AG08396 (cell line): ENCODE measurements around the gene HNRNPM.
A peak's percentile ranks its signal among the peaks of the same experiment; 100 is the strongest.
"Not testable (repeated sequence)": the region's sequence is repeated elsewhere in the genome, so short reads cannot be mapped to it uniquely, and the experiment has no call there.

Experiments
- DNase-seq: peaks from one replicate; pipeline ENCODE4 v3.0.0; 2012; ENCODE audit warnings: low spot score, mixed read lengths

The HNRNPM gene

DNA sequence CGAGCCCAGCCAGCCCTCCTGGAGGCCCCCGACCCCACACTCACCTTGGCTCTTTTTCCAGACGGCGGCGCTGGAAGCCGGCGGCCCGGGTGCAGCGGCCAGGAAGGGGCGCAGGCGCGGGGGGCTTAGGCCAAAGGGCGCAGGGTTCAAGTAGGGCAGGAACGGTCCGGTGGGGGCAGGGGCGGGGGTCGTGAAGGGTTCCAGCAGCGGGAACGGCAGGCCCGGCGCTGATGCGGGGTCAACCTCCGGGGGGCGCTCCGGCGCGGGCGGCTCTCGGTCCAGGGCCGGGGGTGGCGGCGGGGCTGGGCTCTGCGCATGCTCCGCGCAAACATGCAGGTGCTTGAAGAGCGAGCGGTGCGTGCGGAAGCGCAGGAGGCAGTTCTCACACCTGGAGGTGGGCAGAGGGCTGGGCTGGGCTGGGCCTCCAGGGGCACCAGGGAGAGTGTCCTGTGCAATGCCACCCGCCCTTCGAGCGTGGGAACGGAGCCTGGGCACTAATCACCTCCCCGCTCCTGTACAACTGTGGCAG lies 66.9 kb downstream of the HNRNPM start:
- no peak for DNase-seq

GRCh38 chr19:8512115-8512967 lies 67.6 kb downstream of the HNRNPM start:
- peak; percentile 50 for DNase-seq

DNA sequence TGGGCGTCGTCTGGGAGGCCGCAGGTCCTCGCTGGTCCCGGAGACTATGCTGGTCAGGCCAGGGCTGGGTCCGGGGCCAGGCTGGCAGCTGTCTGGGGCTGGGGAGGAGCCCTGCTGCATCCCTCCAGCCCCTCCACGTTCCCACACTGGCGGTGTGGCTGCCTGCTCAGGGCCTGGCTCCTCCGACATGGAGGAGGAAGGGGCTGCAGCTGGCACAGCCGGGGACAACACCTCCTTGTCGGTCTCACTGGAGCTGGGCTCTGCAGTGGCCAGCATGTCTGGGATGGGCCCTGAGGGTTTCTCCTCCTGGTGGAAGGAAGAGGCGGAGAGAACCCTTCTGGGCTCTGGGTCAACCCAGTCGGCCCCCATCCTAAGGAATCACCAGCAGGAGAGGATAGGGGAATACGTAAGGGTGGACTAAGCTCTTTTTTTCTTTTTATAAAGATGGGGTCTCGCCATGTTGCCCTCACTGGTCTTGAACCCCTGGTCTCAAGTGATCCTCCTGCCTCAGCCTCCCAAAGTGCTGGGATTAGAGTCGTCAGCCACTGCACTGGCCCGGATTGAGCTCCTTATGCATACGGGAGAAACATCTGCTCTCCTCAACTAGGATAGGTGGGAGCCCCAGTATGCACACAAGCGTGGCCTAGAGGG lies 68.4 kb downstream of the HNRNPM start:
- DNase-seq = no peak

DNA sequence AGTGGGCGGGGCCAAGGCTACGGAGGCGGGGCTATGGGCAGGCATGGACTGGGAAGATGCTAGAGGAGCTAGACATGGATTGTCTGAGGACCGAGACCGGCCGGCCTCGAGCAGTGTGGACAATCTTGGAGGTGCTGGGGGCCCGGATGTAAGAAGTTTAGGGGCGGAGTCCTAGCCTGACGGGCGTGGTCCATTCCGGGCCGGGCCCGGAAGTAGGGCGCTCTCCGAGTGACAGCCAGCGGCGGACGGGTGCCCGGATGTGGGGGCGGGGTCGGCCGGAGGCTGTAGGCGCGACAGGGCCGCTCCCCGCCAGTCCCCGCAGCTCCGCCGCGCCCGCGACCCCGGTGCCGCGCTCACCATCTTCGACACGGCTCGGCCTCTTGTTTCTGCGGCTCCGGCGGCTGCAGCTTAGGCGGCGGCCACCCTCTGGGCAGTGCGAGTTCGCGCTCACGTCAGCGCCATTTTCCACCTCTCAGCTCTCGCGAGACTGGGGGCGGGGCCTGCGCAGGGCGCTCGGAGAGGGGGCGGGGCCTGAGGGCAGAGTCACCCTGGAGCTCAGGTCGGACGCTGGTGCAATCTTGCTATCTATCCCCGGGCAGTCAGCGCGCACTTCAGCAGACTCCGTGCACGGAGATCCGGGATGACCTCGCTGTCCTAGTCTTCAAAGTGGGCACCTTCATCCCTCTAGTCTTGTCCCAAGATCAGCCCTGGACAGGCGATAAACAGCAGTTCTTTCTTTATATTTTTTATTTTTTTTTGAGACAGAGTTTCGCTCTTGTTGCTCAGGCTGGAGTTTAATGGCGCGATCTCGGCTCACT lies 69.1 kb downstream of the HNRNPM start, which contains the start of gene ZNF414:
Gene ZNF414 (minus strand): TSS at position 481 of the 818 bp plus-strand sequence. CDS start 121 bp downstream, at position 360.
- peak; percentile 99 for DNase-seq

GRCh38 chr19:8514505-8515009 lies 69.8 kb downstream of the HNRNPM start:
- not testable (repeated sequence) for DNase-seq

DNA sequence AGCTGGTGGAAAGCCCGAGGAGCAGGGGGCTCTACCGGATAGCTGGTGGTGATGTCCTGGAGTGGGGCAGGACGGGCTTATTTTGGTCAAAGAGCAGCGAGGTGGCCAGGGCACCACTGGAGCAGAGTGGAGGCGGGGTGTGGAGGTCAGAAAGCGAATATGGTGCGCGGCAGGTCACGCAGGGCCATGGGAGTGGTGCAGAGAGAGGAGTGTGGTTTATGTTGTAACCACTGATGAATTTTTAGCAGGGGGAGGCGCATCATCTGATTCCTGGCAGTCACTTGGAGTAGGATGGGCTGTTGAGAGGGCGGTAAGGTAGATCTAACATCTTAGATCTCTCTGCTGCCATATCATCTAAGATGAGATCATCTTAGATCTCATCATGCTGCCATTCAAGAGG lies 70.5 kb downstream of the HNRNPM start:
- no peak for DNase-seq

GRCh38 chr19:8517551-8518442 lies 73.0 kb downstream of the HNRNPM start:
- no peak for DNase-seq

DNA sequence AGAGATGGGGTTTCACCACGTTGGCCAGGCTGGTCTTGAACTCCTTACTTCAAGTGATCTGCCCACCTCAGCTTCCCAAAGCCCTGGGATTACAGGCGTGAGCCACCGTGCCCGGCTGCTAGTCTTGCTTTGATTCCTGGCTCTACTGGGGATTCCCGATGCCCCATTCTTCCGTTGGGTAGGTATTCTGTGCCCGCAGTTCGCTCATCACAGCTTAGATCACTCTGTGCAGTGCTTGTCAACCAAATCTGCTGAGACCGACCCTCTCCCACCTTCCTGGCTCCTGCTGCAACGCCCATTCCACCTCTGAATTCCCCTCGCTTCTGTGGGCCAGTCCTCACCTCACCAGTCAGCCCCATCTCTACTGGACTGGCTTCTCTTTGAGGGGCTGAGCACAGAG lies 73.8 kb downstream of the HNRNPM start:
- DNase-seq = no peak

DNA sequence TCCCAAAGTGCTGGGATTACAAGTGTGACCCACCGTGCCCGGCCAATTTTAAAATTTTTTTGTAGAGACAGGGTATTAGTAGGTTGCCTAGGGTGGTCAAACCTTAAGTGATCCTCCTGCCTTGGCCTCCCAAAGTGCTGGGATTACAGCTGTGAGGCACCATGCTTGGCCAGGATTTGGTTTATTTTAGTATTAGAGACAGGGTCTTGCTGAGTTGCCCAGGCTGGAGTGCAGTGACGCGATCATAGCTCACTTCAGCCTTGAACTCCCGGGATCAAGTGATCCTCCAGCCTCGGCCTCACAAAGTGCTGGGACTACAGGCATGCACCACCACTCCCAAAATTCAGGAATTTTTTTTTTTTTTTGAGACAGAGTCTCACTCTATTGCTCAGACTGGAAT lies 74.6 kb downstream of the HNRNPM start:
- DNase-seq = no peak

DNA sequence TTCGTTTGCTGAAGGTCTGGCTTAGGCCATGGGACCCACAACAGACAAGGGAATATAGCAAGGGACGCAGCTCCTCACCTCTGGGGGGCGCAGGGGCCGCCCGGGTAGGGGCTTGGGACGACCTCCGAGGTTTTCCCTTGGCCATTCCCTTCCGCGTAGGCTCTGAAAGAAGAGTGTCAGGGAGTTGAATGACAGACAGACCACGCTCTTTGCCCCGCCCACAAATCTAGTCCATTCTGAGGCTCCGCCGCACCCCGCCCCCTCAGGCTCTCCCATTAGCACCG lies 80.6 kb downstream of the HNRNPM start:
- no peak for DNase-seq

GRCh38 chr19:8526345-8527091 lies 81.7 kb downstream of the HNRNPM start:
- peak; percentile 94 for DNase-seq

DNA sequence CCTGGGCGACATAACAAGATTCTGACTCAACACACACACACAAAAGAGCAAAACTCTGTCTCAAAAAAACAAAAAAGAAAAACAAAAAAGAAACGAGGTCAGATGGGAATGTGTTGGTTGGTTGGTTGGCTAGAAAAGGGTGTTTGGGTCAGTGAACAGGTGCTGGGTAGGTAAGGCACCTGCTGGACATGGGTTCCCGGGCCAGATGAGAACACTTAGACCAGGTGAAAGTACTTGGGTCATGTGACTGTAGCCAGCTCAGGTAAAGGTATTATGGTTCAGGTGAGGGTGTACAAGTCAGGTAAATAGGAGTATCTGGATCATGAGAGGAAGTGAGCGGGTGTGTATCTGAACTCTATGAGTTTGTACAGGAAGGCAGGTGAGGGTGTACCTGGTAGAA lies 83.7 kb downstream of the HNRNPM start:
- no peak for DNase-seq

DNA sequence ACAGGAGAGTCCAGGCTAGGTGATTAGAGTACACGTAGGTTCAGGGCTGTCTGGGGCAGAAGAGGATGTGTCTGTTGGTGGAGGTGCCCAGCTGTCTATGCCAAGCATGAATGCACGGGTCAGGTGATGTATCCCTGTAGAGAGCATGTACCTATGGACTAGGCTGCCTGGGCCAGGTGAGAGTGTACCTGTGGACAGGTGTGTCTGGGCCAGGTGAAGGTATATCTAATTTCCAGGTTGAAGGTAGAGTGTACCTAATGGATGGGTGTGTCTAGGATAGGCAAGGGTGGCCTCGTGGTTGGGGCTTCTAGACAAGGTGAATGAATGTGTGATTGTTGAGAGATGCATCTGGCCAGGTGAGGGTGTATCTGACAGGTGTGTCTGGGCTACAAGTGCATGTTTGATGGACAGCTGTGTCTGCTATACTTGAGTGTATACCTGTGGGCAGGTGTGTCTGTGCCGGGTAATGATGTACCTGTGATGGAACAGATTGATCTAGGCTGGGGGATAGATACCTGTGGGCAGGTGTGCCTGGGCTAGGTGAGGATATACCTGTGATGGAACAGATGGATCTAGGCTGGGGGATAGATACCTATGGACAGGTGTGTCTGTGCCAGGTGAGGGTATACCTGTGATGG lies 84.7 kb downstream of the HNRNPM start:
- no peak for DNase-seq

GRCh38 chr19:8530061-8530679 lies 85.4 kb downstream of the HNRNPM start:
- no peak for DNase-seq

DNA sequence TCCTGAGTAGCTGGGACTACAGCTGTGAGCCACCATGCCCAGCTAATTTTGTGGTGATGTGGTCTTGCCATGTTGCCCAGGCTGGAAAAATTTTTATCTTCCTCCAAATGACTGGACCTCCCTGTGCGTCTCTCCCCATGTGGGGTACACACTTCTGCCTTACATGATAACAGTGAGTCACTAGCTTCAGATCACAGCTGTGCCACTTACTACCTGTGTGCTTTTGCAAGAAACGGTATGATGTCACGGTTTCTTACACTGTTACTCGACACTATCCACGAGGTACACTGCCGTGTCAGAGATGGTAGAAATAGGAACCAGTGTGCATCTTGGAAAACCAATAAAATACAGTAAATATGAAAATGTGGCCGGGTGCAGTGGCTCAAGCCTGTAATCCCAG lies 86.7 kb downstream of the HNRNPM start:
- DNase-seq = no peak

DNA sequence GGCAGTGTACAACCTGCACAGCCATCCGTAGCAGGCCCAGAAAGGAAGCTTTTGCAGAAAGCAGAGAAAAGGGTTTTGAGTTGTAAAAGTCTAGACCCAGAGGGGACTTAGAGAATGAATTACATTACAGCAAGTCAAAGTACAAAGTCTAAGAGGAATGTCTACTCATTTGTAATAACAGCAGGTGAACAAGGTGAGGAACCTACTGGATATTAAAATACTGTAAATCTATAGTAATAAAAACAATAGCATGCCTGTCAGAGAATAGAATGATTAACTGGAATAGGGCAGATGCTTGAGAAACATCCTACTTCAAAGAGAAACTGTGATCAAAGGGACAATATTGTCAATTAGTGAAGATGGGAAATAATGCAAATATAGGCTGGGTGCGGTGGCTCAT lies 87.5 kb downstream of the HNRNPM start:
- DNase-seq = no peak

- DNase-seq = no peak
Observed at GRCh38 chr19:8536282-8536681, 91.5 kb downstream of the HNRNPM start.

DNA sequence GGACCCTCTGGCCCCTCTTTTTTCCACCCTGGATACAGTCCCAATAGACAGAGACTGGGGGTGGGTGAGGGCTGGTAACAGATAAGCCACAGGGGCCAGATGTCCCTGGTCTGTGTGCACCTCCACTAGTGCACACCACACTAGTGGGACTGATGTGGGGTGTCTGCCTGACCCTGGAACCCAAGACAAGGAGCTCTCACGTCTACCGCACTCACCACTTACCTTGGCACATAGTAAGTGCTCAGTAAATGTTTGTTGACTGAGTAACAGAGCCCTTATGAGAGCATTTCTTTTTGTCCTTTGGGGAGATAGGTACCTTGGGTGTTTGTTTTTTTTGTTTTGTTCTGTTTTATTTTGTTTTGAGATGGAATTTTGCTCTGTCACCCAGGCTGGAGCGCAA lies 92.3 kb downstream of the HNRNPM start:
- DNase-seq = no peak
